Retinal pigment epithelial cell (primary cell): ENCODE data around the gene PRKAR1A.

ENCODE experiments used
- DNase-seq: peaks from one replicate; pipeline ENCODE4 v3.0.0-alpha.2; 2010; ENCODE audit warnings: low read depth
- H3K4me3 ChIP-seq: 2 replicates; pipeline ENCODE4 v1.5.1; 2011; ENCODE audit warnings: mild to moderate bottlenecking, low read length, control low read depth, moderate library complexity
- CTCF ChIP-seq: conservative IDR thresholded peaks from 2 replicates; pipeline ENCODE4 v1.5.1; 2011; ENCODE audit warnings: low read depth, low read length, control low read depth, inconsistent platforms

PRKAR1A gene

DNA sequence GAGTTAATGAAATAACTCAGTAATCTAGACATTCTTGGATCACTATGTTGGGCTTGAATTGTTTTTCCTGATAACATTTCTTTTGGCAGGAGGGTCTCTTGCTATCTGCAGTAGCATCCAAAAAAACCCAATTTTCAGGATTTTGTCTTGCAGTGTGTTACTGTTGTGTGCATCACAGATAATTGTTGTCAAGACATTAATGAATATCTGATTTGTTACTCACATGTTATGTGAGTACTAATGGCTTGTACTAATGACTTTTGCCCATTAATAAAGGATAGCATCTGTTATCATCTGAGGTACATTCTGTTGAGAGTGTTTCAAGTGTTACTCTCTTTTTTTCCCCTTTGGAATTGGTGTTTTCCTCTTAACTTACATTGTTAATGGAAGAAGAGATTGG, 10.0 kb downstream of the PRKAR1A start:
- no peak for TF ChIP-seq CTCF
- H3K4me3 ChIP-seq = no peak overlapping the region
- no peak for DNase-seq

DNA sequence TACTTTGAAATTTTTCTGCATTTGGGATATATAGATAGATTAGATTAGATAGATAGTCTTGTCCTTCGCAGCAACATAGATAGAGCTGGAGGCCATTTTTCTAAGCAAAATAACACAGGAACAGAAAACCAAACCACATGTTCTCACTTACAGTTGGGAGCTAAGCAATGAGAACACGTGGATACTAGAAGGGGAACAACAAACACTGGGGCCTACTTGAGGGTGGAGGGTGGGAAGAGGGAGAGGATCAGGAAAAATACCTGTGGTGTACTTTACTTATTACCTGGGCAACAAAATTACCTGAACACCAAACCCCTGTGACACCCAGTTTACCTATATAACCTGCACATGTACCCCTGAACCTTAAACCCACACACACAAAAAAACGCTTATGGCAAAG, 14.3 kb downstream of the PRKAR1A start:
- no peak overlapping the region for H3K4me3 ChIP-seq
- no peak for TF ChIP-seq CTCF
- DNase-seq = no peak

- DNase-seq = no peak
- no peak overlapping the region for H3K4me3 ChIP-seq
- no peak for TF ChIP-seq CTCF
Measured at GRCh38 chr17:68527314-68527713, 15.1 kb downstream of the PRKAR1A start.

DNA sequence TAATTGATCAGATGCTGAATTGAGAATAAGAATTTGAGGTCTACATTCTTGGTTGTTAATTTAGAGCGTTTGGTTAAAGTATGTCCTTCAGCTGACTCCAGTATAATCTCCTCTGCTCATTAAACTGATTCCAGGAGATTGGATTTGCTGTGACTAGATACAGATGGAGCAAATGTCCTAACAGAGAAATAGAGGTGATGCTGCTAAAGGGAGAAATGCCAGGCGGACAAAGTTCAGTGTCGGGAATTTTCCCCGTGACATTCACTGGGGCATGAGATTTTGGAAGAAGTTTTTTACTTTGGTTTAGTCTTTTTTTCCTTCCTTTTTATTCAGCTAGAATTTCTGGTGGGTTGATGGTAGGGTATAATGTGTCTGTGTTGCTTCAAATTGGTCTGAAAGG, 19.0 kb downstream of the PRKAR1A start:
- TF ChIP-seq CTCF = no peak
- no peak overlapping the region for H3K4me3 ChIP-seq

GRCh38 chr17:68532826-68533225, 20.6 kb downstream of the PRKAR1A start:
- TF ChIP-seq CTCF = no peak
- H3K4me3 ChIP-seq = no peak overlapping the region
- no peak for DNase-seq

More for the DNA sequence above, 19.0 kb downstream of the PRKAR1A start:
- no peak for DNase-seq

DNA sequence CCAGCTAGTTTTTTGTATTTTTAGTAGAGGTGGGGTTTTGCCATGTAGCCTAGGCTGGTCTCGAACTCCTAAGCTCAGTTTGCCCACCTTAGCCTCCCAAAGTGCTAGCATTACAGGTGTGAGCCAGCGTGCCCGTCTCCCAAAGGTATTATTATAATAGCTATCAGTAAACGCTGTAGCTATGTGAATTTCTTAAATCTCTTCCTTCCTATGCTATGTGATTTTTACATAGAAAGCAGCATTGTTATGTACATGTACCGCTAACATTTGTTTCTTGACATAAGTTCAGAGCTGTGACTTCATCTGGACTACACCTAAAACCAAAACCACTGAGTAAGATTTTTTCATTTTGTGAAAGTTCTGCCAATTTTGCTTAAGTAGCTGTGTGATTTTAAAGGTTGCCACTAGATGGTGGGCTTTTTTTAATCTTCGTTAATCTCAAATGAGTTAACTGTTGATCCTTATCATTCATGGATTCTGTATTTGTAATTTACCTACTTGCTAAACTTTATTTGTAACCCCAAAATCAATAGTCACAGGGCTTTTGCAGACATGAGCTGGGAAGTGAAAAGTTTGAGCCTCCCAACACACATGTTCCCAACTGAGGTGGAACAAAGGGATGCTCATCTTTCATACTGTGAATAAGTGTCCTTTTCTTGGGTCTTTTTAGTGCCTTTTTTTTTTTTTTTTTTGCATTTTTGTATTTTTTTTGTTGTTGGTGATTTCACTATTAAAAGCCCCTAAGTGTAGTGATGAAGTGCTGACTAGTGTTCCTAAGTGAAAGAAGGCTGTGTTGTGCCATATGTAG, 21.9 kb downstream of the PRKAR1A start:
- DNase-seq = peak; percentile 14
- H3K4me3 ChIP-seq = no peak overlapping the region
- TF ChIP-seq CTCF = peak; percentile 56

- DNase-seq = no peak
- TF ChIP-seq CTCF = no peak
- no peak overlapping the region for H3K4me3 ChIP-seq
Measured at GRCh38 chr17:68534695-68535088, 22.5 kb downstream of the PRKAR1A start.
